Uterus (tissue), 2 donors: ENCODE measurements around the gene BANK1.

Experiments
- CTCF ChIP-seq, 4 experiments: fragments of 200-600 bp in 2 of 4; fragments of 450-650 bp in 2 of 4; sonication (generic) in 2 of 4; IDR thresholded peaks; one replicate each; pipeline ENCODE4 v1.5.1; 2016 to 2019; ENCODE audit warnings: antibody characterized with exemption in 4 of 4, mild to moderate bottlenecking in 2 of 4, moderate library complexity in 1 of 4
- POLR2A ChIP-seq, 2 donors: fragments of 450-650 bp; IDR thresholded peaks; one replicate each; pipeline ENCODE4 v1.6.1; 2016; ENCODE audit warnings: antibody characterized with exemption in 2 of 2, mild to moderate bottlenecking in 1 of 2, moderate library complexity in 1 of 2

- TF ChIP-seq CTCF (IDR thresholded peaks at IDR 0.05) = no peak
- no peak for TF ChIP-seq POLR2A (IDR thresholded peaks at IDR 0.05)
These were observed 97.9 kb downstream of the BANK1 start for GRCh38 chr4:101888472-101888871.
